ENCODE measurements around the gene MEN1.

DNA sequence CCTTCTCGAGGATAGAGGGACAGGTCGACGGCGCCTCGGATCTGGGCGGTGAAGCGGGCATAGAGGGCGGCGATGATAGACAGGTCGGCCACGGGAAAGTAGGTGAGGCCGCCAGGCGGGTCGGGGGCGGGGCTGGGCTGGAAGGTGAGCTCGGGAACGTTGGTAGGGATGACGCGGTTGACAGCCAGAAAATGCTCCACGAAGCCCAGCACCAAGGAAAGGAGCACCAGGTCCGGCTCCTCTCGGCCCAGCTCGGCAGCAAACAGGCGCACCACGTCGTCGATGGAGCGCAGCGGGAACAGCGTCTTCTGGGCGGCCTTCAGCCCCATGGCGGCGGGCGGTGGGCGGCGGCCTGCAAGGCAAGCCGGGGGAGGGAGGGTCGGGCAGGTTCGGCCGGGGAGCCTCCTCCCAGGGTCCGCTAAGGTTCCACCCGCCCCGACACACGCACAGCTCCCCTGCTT is 540 bp downstream of the MEN1 start:
- TF ChIP-seq, protein P1, sequence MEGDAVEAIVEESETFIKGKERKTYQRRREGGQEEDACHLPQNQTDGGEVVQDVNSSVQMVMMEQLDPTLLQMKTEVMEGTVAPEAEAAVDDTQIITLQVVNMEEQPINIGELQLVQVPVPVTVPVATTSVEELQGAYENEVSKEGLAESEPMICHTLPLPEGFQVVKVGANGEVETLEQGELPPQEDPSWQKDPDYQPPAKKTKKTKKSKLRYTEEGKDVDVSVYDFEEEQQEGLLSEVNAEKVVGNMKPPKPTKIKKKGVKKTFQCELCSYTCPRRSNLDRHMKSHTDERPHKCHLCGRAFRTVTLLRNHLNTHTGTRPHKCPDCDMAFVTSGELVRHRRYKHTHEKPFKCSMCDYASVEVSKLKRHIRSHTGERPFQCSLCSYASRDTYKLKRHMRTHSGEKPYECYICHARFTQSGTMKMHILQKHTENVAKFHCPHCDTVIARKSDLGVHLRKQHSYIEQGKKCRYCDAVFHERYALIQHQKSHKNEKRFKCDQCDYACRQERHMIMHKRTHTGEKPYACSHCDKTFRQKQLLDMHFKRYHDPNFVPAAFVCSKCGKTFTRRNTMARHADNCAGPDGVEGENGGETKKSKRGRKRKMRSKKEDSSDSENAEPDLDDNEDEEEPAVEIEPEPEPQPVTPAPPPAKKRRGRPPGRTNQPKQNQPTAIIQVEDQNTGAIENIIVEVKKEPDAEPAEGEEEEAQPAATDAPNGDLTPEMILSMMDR (IDR thresholded peaks at IDR 0.05), result no peak
- no peak for TF ChIP-seq POLR2A (IDR thresholded peaks at IDR 0.05)
